Liver (tissue), 9 donors: ENCODE measurements around the gene IL5RA. TPM values are rescaled to one million over a fixed set of nuclear protein-coding genes. Genes with fewer than 3 reads are reported as not detected.

Experiments used
- DNase-seq: peaks from one replicate; pipeline ENCODE4 v3.0.0-alpha.2; 2017; ENCODE audit warnings: low spot score
- H3K27ac ChIP-seq, 2 donors: one replicate each; pipeline ENCODE4 v1.7.0; 2013; ENCODE audit warnings: inconsistent platforms in 2 of 2, low read length in 2 of 2, control low read depth in 1 of 2, low read depth in 1 of 2, mild to moderate bottlenecking in 1 of 2
- H3K27me3 ChIP-seq, 4 donors: one replicate each; pipeline versions ENCODE4 v1.6.1 to v1.7.0; 2013; ENCODE audit warnings: low read length in 3 of 4, inconsistent platforms in 1 of 4, mild to moderate bottlenecking in 1 of 4, moderate library complexity in 1 of 4; ENCODE audit not compliant: control insufficient read depth in 4 of 4, insufficient read depth in 4 of 4
- H3K36me3 ChIP-seq, 4 donors: one replicate each; pipeline versions ENCODE4 v1.6.1 to v1.7.0; 2013; ENCODE audit warnings: low read length in 3 of 4, mild to moderate bottlenecking in 3 of 4, low read depth in 1 of 4, moderate library complexity in 1 of 4; ENCODE audit not compliant: control insufficient read depth in 4 of 4, insufficient read depth in 3 of 4
- H3K4me1 ChIP-seq, 4 donors: one replicate each; pipeline versions ENCODE4 v1.6.1 to v1.7.0; 2013; ENCODE audit warnings: low read length in 3 of 4, mild to moderate bottlenecking in 3 of 4, moderate library complexity in 1 of 4; ENCODE audit not compliant: control insufficient read depth in 4 of 4, insufficient read depth in 4 of 4
- H3K4me3 ChIP-seq, 3 donors: one replicate each; pipeline versions ENCODE4 v1.6.1 to v1.7.0; 2013; ENCODE audit warnings: low read length in 3 of 3, control low read depth in 1 of 3, low read depth in 1 of 3, mild to moderate bottlenecking in 1 of 3
- H3K9ac ChIP-seq, 2 donors: one replicate each; pipeline ENCODE4 v1.7.0; 2013; ENCODE audit warnings: low read length in 2 of 2, mild to moderate bottlenecking in 2 of 2, moderate library complexity in 2 of 2, control low read depth in 1 of 2, low read depth in 1 of 2
- H3K9me3 ChIP-seq, 4 donors: one replicate each; pipeline versions ENCODE4 v1.6.1 to v1.7.0; 2013; ENCODE audit warnings: low read length in 3 of 4; ENCODE audit not compliant: control insufficient read depth in 4 of 4
- EGR1 ChIP-seq, 2 donors: IDR thresholded peaks; 2 replicates each; pipeline ENCODE4 v1.6.1; 2016 to 2018; ENCODE audit warnings: antibody characterized with exemption in 2 of 2, low read depth in 2 of 2
- FOXA2 ChIP-seq: IDR thresholded peaks from 2 replicates; pipeline ENCODE4 v1.6.1; 2016; ENCODE audit warnings: antibody characterized with exemption
- GABPA ChIP-seq, 2 donors: IDR thresholded peaks in 1 of 2; conservative IDR thresholded peaks in 1 of 2; 2 replicates each; pipeline ENCODE4 v1.6.1; 2016; ENCODE audit warnings: antibody characterized with exemption in 2 of 2, mild to moderate bottlenecking in 1 of 2, moderate library complexity in 1 of 2
- HNF4A ChIP-seq, 2 donors: conservative IDR thresholded peaks; 2 replicates each; pipeline ENCODE4 v1.6.1; 2016; ENCODE audit warnings: antibody characterized with exemption in 2 of 2, mild to moderate bottlenecking in 2 of 2
- HNF4G ChIP-seq: IDR thresholded peaks from 2 replicates; pipeline ENCODE4 v1.6.1; 2016; ENCODE audit warnings: antibody characterized with exemption
- NR2F2 ChIP-seq: IDR thresholded peaks from 2 replicates; pipeline ENCODE4 v1.6.1; 2016; ENCODE audit warnings: antibody characterized with exemption
- RAD21 ChIP-seq, 2 donors: IDR thresholded peaks; 2 replicates each; pipeline ENCODE4 v1.6.1; 2016; ENCODE audit warnings: antibody characterized with exemption in 2 of 2, mild to moderate bottlenecking in 2 of 2
- SP1 ChIP-seq: IDR thresholded peaks from 2 replicates; pipeline ENCODE4 v1.6.1; 2018; ENCODE audit warnings: antibody characterized with exemption, mild to moderate bottlenecking
- TAF1 ChIP-seq: conservative IDR thresholded peaks from 2 replicates; pipeline ENCODE4 v1.6.1; 2016; ENCODE audit warnings: antibody characterized with exemption, mild to moderate bottlenecking
- YY1 ChIP-seq: IDR thresholded peaks from 2 replicates; pipeline ENCODE4 v1.6.1; 2016; ENCODE audit warnings: antibody characterized with exemption, mild to moderate bottlenecking
- WGBS: extraction: QIAGEN DNeasy Blood & Tissue Kit; methylation state at CpG from one replicate; pipeline ENCODE4 v1.1.7; 2013; 5-methylcytosine and 5-hydroxymethylcytosine counted together
- polyA plus RNA-seq, 2 donors: library from polyadenylated mRNA; stranded (reverse) in 1 of 2; unstranded in 1 of 2; fragments of 200-250 nt in 1 of 2; fragments of >200 nt in 1 of 2; fragmentation: Nextera tagmentation in 1 of 2; extraction: Ambion mirVana in 1 of 2; gene quantifications; one replicate each; pipeline versions ENCODE4 v1.2.1 to v1.2.3, GENCODE V29; 2013 to 2015
- total RNA-seq, 2 donors: library from RNA; depleted of rRNA; stranded (reverse); fragments of >200 nt; gene quantifications; one replicate each; pipeline ENCODE4 v1.2.3, GENCODE V29; 2014
- TF ChIP-seq, protein P1 (sequence below): IDR thresholded peaks from 2 replicates; pipeline ENCODE4 v1.6.1; 2016; ENCODE audit warnings: antibody characterized with exemption, mild to moderate bottlenecking
- TF ChIP-seq, protein P2 (sequence below): IDR thresholded peaks from 2 replicates; pipeline ENCODE4 v1.6.1; 2016; ENCODE audit warnings: antibody characterized with exemption
- TF ChIP-seq, protein P3 (sequence below): IDR thresholded peaks from 2 replicates; pipeline ENCODE4 v1.6.1; 2016; ENCODE audit warnings: antibody characterized with exemption
- TF ChIP-seq, protein P4 (sequence below): fragments of 150-350 bp; IDR thresholded peaks from 2 replicates; pipeline ENCODE4 v1.5.1; 2017; ENCODE audit warnings: improper control_type of control experiment, low read depth, low read length; ENCODE audit not compliant: missing input control
- donor health status: healthy.
- donor health status: healthy.
- donor health status: healthy.
- donor health status: healthy.
- donor health status: healthy.

The IL5RA gene
- total and polyA plus RNA-seq, 4 donors = 0.02 to 0.56 (median 0.08) TPM; not detected in 1

DNA sequence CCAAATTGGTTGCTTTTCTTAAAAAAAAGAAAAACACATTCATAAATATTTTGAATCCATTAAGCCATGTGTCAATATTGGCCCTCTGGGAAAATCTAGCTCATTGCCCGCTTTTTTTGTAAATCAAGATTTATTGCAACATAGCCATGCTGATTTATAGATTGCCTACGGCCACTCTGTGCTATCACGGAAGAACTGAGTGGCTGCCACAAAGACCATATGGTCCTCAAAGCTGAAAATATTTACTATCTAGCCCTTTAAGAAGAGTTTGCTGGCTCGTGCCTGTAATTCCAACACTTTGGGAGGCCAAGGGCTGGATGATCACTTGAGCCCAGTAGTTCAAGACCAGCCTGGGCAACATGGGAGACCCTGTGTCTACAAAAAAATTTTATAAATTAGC is 45.9 kb downstream of the IL5RA start:
- 78% methylated on average over 4 of the region's 4 CpGs for WGBS
- Histone ChIP-seq H3K9me3 (no peaks in the 10 kb centered on the region), H3K4me1 (no peaks in the 10 kb centered on the region), H3K36me3 (no peaks in the 10 kb centered on the region), H3K9ac (no peak overlapping the region), H3K4me3 (no peak overlapping the region), H3K27ac (no peak overlapping the region), H3K27me3 (peaks cover 0 to 3% (median 0%) of the 10 kb centered on the region in 4 donors)
- TF ChIP-seq NR2F2 (no peak), FOXA2 (no peak), GABPA (IDR thresholded peaks at IDR 0.05 in 1 of 2, conservative IDR thresholded peaks at IDR 0.05 in 1 of 2) (no peak)
- DNase-seq = no peak

DNA sequence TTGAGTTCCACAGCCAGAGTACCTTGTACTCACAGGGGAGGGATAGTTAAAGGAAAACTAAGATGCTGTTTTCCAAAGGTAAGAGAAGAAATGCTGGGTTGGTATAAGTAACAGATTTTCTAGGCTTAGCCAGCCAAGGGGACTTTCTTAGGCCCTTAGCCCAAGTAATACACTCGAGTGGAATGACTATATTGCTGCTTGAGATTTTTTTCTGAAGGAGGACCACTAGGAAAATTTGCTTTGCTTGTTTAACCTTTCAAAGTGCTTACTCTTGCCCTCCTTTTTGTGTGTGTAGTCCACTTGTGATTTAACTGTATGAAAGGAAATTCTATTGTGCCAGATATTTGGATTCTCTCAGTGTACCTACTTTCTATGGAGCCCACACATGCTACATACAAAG is 50.5 kb downstream of the IL5RA start:
- Histone ChIP-seq H3K27me3 (no peaks in the 10 kb centered on the region), H3K9me3 (no peaks in the 10 kb centered on the region), H3K4me3 (no peak overlapping the region), H3K9ac (no peak overlapping the region), H3K4me1 (no peaks in the 10 kb centered on the region), H3K27ac (no peak overlapping the region), H3K36me3 (no peaks in the 10 kb centered on the region)
- no peak for TF ChIP-seq RAD21 (IDR thresholded peaks at IDR 0.05)
- TF ChIP-seq FOXA2 = no peak
- TF ChIP-seq HNF4A (conservative IDR thresholded peaks at IDR 0.05) = no peak
- WGBS = 59% methylated on average over 1 of the region's 1 CpG
- DNase-seq = no peak

DNA sequence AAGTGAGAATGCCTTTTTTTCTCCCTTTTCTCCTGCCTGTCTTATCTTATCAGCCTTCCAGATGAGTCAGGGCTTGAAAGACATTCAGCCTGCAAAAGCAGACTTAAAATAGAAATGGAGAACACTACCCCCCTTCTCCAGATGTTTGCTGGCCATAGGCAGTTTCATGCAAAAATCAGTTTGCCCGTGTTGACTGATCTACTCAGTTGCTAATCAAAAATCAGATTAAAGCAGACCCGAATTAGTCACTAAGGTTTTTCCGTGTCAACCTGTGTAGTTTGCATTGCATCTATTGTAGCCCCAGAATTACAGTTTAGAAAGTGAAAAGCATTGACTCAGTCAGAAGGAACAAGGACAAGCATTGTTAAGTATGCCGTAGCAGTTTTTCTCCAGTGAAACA is 56.2 kb downstream of the IL5RA start:
- Histone ChIP-seq H3K27me3 (no peaks in the 10 kb centered on the region), H3K27ac (no peak overlapping the region), H3K9me3 (no peaks in the 10 kb centered on the region), H3K4me3 (no peak overlapping the region), H3K4me1 (no peaks in the 10 kb centered on the region), H3K36me3 (no peaks in the 10 kb centered on the region), H3K9ac (no peak overlapping the region)
- no peak for DNase-seq
- WGBS = 43% methylated on average over 4 of the region's 4 CpGs
- TF ChIP-seq HNF4G (no peak), NR2F2 (no peak), FOXA2 (no peak), YY1 (no peak), SP1 (no peak), GABPA (IDR thresholded peaks at IDR 0.05 in 1 of 2, conservative IDR thresholded peaks at IDR 0.05 in 1 of 2) (no peak), EGR1 (IDR thresholded peaks at IDR 0.05; ENCODE audit: low read depth in 2 of 2) (no peak), HNF4A (conservative IDR thresholded peaks at IDR 0.05) (no peak), RAD21 (IDR thresholded peaks at IDR 0.05) (no peak), TAF1 (no peak)
- TF ChIP-seq, protein P1, sequence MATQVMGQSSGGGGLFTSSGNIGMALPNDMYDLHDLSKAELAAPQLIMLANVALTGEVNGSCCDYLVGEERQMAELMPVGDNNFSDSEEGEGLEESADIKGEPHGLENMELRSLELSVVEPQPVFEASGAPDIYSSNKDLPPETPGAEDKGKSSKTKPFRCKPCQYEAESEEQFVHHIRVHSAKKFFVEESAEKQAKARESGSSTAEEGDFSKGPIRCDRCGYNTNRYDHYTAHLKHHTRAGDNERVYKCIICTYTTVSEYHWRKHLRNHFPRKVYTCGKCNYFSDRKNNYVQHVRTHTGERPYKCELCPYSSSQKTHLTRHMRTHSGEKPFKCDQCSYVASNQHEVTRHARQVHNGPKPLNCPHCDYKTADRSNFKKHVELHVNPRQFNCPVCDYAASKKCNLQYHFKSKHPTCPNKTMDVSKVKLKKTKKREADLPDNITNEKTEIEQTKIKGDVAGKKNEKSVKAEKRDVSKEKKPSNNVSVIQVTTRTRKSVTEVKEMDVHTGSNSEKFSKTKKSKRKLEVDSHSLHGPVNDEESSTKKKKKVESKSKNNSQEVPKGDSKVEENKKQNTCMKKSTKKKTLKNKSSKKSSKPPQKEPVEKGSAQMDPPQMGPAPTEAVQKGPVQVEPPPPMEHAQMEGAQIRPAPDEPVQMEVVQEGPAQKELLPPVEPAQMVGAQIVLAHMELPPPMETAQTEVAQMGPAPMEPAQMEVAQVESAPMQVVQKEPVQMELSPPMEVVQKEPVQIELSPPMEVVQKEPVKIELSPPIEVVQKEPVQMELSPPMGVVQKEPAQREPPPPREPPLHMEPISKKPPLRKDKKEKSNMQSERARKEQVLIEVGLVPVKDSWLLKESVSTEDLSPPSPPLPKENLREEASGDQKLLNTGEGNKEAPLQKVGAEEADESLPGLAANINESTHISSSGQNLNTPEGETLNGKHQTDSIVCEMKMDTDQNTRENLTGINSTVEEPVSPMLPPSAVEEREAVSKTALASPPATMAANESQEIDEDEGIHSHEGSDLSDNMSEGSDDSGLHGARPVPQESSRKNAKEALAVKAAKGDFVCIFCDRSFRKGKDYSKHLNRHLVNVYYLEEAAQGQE = no peak
- TF ChIP-seq, protein P2, sequence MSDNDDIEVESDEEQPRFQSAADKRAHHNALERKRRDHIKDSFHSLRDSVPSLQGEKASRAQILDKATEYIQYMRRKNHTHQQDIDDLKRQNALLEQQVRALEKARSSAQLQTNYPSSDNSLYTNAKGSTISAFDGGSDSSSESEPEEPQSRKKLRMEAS = no peak
- TF ChIP-seq, protein P3, sequence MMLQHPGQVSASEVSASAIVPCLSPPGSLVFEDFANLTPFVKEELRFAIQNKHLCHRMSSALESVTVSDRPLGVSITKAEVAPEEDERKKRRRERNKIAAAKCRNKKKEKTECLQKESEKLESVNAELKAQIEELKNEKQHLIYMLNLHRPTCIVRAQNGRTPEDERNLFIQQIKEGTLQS = no peak
- TF ChIP-seq, protein P4, sequence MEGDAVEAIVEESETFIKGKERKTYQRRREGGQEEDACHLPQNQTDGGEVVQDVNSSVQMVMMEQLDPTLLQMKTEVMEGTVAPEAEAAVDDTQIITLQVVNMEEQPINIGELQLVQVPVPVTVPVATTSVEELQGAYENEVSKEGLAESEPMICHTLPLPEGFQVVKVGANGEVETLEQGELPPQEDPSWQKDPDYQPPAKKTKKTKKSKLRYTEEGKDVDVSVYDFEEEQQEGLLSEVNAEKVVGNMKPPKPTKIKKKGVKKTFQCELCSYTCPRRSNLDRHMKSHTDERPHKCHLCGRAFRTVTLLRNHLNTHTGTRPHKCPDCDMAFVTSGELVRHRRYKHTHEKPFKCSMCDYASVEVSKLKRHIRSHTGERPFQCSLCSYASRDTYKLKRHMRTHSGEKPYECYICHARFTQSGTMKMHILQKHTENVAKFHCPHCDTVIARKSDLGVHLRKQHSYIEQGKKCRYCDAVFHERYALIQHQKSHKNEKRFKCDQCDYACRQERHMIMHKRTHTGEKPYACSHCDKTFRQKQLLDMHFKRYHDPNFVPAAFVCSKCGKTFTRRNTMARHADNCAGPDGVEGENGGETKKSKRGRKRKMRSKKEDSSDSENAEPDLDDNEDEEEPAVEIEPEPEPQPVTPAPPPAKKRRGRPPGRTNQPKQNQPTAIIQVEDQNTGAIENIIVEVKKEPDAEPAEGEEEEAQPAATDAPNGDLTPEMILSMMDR = no peak
